T-cell (primary cell): ENCODE data around the gene TRIM47. TPM values are rescaled to one million over a fixed set of nuclear protein-coding genes. Genes with fewer than 3 reads are reported as not detected.

Source experiments
- ATAC-seq, 4 experiments: fragments of 200-7000 bp in 3 of 4; fragments of 150-1000 bp in 1 of 4; cut with Tn5 transposase; replicated peaks in 1 of 4; 1 replicate in 3 of 4; 2 replicates in 1 of 4; pipeline ENCODE4 v1.10.0; 2021; ENCODE audit warnings: moderate library complexity in 3 of 4, mild to moderate bottlenecking in 2 of 4, moderate number of reproducible peaks in 1 of 4
- CTCF ChIA-PET, 2 donors: fragments of 300-600 bp; sonication (Branson Sonifier 250); formaldehyde crosslinking; loops; one replicate each; lab custom pipeline; 2022; ENCODE audit warnings: antibody characterized with exemption in 2 of 2; lab: Charles Lee
- POLR2A ChIA-PET, 2 donors: fragments of 300-600 bp; sonication (Branson Sonifier 250); formaldehyde crosslinking; loops; one replicate each; lab custom pipeline; 2022; ENCODE audit warnings: antibody characterized with exemption in 2 of 2; lab: Charles Lee
- DNase-seq, 35 experiments: peaks; one replicate each; pipeline versions ENCODE4 v3.0.0 to v3.0.0-alpha.2; 2013 to 2023
- H3K27ac ChIP-seq: one replicate; pipeline ENCODE4 v1.5.1; 2013; ENCODE audit warnings: low read length
- H3K27me3 ChIP-seq, 2 experiments: replicated peaks in 1 of 2; 1 replicate in 1 of 2; 2 replicates in 1 of 2; pipeline versions ENCODE4 v1.6.1 to v1.7.0; 2013; ENCODE audit warnings: low read length in 1 of 2, mixed read lengths in 1 of 2; ENCODE audit not compliant: control insufficient read depth in 2 of 2, insufficient read depth in 2 of 2; ENCODE audit errors: extremely low read depth in 1 of 2
- H3K36me3 ChIP-seq, 2 donors: 1 replicate in 1 of 2; 2 replicates in 1 of 2; pipeline versions ENCODE4 v1.6.1 to v1.7.0; 2013; ENCODE audit warnings: low read length in 1 of 2; ENCODE audit not compliant: control insufficient read depth in 2 of 2, insufficient read depth in 1 of 2; ENCODE audit errors: extremely low read depth in 1 of 2
- H3K4me1 ChIP-seq, 2 experiments: 1 replicate in 1 of 2; 2 replicates in 1 of 2; pipeline versions ENCODE4 v1.6.1 to v1.7.0; 2013; ENCODE audit warnings: low read length in 2 of 2, mixed read lengths in 1 of 2; ENCODE audit not compliant: insufficient read depth in 2 of 2, control insufficient read depth in 1 of 2; ENCODE audit errors: extremely low read depth in 1 of 2
- H3K4me3 ChIP-seq, 2 donors: 1 replicate in 1 of 2; 2 replicates in 1 of 2; pipeline versions ENCODE4 v1.5.1 to v1.7.0; 2013; ENCODE audit warnings: mild to moderate bottlenecking in 2 of 2, low read length in 1 of 2, moderate library complexity in 1 of 2; ENCODE audit not compliant: control insufficient read depth in 1 of 2; ENCODE audit errors: extremely low read depth in 1 of 2
- H3K9me3 ChIP-seq: 2 replicates; pipeline ENCODE4 v1.7.0; 2013
- H3K27ac Mint-ChIP-seq, 2 donors: one replicate each; pipeline ENCODE4 v1.8.0; 2020 to 2021; ENCODE audit warnings: mild to moderate bottlenecking in 2 of 2, mixed read lengths in 2 of 2
- H3K27me3 Mint-ChIP-seq, 2 donors: one replicate each; pipeline ENCODE4 v1.8.0; 2021 to 2022; ENCODE audit warnings: mixed read lengths in 2 of 2
- H3K36me3 Mint-ChIP-seq: one replicate; pipeline ENCODE4 v1.8.0; 2021; ENCODE audit warnings: mixed read lengths
- H3K4me1 Mint-ChIP-seq, 3 donors: one replicate each; pipeline ENCODE4 v1.8.0; 2020 to 2022; ENCODE audit warnings: mixed read lengths in 3 of 3, mild to moderate bottlenecking in 1 of 3
- H3K4me3 Mint-ChIP-seq, 3 donors: one replicate each; pipeline ENCODE4 v1.8.0; 2020 to 2022; ENCODE audit warnings: mild to moderate bottlenecking in 3 of 3, mixed read lengths in 3 of 3, moderate library complexity in 3 of 3
- H3K9me3 Mint-ChIP-seq, 3 donors: one replicate each; pipeline ENCODE4 v1.8.0; 2020 to 2022; ENCODE audit warnings: mixed read lengths in 3 of 3
- WGBS: methylation state at CpG from one replicate; pipeline ENCODE4 v1.1.5; 2013; ENCODE audit warnings: missing lambda C conversion rate; ENCODE audit not compliant: insufficient coverage; 5-methylcytosine and 5-hydroxymethylcytosine counted together
- total RNA-seq, 35 experiments: library from RNA in 6 of 35; stranded (reverse) in 6 of 35; fragments of 120-200 nt in 1 of 35; gene quantifications; one replicate each; pipeline versions ENCODE4 v1.2.1 to v1.2.4 and lab custom pipeline; 2013 to 2026

Gene TRIM47
- total RNA-seq, 5 donors from 2014 or later (not counting 1 experiment from before 2014, with no cell fraction given): 2.6 to 24.6 (median 18.3) TPM

DNA sequence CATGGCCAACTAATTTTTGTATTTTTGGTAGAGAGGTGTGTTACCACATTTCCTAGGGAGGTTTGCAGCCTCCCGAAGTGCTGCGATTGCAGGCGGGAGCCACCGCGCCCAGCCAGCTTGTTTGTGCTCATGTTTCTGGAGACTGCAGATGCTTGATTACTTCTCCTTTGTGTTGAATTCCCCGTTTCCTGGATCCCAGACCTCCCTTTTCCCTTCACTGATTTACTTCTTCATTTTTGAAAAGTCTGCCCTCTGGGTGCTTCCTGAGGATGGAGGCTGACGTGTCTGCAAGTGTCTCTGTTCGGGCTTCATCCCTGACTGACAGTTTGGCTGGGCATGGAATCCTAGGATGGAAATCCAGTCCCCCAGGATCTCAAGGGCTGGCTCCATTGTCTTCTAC lies 7.0 kb upstream of the TRIM47 start:
- Mint-ChIP-seq H3K36me3 (no peaks in the 10 kb centered on the region), H3K9me3 (no peaks in the 10 kb centered on the region), H3K27ac (peak overlapping the region in 1 of 2 donors; percentile 64), H3K27me3 (no peaks in the 10 kb centered on the region), H3K4me3 (no peak overlapping the region), H3K4me1 (peaks cover 0 to 13% (median 9%) of the 10 kb centered on the region in 3 donors)
- WGBS: 69% methylated on average over 5 of the region's 8 CpGs
- Histone ChIP-seq H3K9me3 (no peaks in the 10 kb centered on the region), H3K4me3 (no peak overlapping the region), H3K36me3 (peaks cover 3% of the 10 kb centered on the region in 2 donors), H3K27ac (no peak overlapping the region), H3K4me1 (peaks cover 0 to 13% of the 10 kb centered on the region in 2 experiments), H3K27me3 (peaks cover 0 to 6% of the 10 kb centered on the region in 2 experiments)
- DNase-seq: no peak
- ATAC-seq: no peak
- POLR2A ChIA-PET: no interaction called here
- CTCF ChIA-PET: no interaction called here

- Histone ChIP-seq H3K9me3 (no peaks in the 10 kb centered on the region), H3K4me1 (peaks cover 4 to 29% of the 10 kb centered on the region in 2 experiments), H3K4me3 (no peak overlapping the region), H3K27ac (no peak overlapping the region), H3K27me3 (peaks cover 2 to 24% of the 10 kb centered on the region in 2 experiments), H3K36me3 (peaks cover 0 to 3% of the 10 kb centered on the region in 2 donors)
- peak in 3 of 35 experiments; percentile 19 to 39 (median 38) for DNase-seq
- ChIA-PET POLR2A (no interaction called here), CTCF (interaction anchor here in 1 of 2 donors (0.7 to 1.3 kb wide), 4 partner anchors 14 to 59 kb away, joined by 3 to 6 read pairs (median 4); partner anchors contain the start of genes FBF1 and WBP2)
- ATAC-seq: no peak
- peak overlapping the region in 1 of 3 donors; percentile 7 for H3K4me3 Mint-ChIP-seq
- H3K9me3 Mint-ChIP-seq: no peaks in the 10 kb centered on the region
- 82% methylated on average over 9 of the region's 15 CpGs for WGBS
- H3K27me3 Mint-ChIP-seq: peaks cover 0 to 4% of the 10 kb centered on the region in 2 donors
- peaks cover 12 to 26% (median 17%) of the 10 kb centered on the region in 3 donors for H3K4me1 Mint-ChIP-seq
- no peaks in the 10 kb centered on the region for H3K36me3 Mint-ChIP-seq
- H3K27ac Mint-ChIP-seq: peak overlapping the region; percentile 27 to 74
Observed at GRCh38 chr17:75881678-75882454, 3.5 kb upstream of the TRIM47 start.

DNA sequence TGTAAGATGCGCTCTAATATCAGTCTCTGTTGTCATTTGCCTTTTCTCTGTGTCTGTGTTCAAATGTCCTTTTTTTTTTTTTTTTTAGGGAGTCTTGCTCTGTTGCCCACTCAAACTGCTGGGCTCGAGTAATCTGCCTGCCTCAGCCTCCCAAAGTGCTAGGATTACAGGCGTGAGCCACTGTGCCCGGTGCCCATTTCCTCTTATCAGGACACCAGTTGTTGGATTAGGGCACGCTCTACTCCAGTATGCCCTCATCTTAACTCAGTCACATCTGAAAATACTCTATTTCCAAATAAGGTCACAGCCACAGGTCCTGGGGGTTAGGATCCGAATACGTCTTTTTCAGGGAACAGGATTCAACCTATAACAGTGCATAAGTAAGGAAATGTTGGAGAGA lies 1.9 kb upstream of the TRIM47 start:
- Mint-ChIP-seq H3K9me3 (no peaks in the 10 kb centered on the region), H3K36me3 (no peaks in the 10 kb centered on the region), H3K4me3 (peak overlapping the region in 2 of 3 donors; percentile 13 to 32), H3K27ac (no peak overlapping the region), H3K27me3 (peaks cover 0 to 4% of the 10 kb centered on the region in 2 donors), H3K4me1 (peaks cover 28 to 42% (median 30%) of the 10 kb centered on the region in 3 donors)
- H3K36me3 ChIP-seq: no peaks in the 10 kb centered on the region
- H3K4me3 ChIP-seq: no peak overlapping the region
- POLR2A ChIA-PET: no interaction called here
- peaks cover 11 to 45% of the 10 kb centered on the region in 2 experiments for H3K4me1 ChIP-seq
- ATAC-seq (no peak), DNase-seq (no peak)
- CTCF ChIA-PET: interaction anchor here in 1 of 2 donors (0.5 kb wide), 1 partner anchor 93 kb away, joined by 3 read pairs; no protein-coding TSS in a partner anchor
- peaks cover 2 to 27% of the 10 kb centered on the region in 2 experiments for H3K27me3 ChIP-seq
- no peak overlapping the region for H3K27ac ChIP-seq
- H3K9me3 ChIP-seq: no peaks in the 10 kb centered on the region
- WGBS: 75% methylated on average over 2 of the region's 7 CpGs

DNA sequence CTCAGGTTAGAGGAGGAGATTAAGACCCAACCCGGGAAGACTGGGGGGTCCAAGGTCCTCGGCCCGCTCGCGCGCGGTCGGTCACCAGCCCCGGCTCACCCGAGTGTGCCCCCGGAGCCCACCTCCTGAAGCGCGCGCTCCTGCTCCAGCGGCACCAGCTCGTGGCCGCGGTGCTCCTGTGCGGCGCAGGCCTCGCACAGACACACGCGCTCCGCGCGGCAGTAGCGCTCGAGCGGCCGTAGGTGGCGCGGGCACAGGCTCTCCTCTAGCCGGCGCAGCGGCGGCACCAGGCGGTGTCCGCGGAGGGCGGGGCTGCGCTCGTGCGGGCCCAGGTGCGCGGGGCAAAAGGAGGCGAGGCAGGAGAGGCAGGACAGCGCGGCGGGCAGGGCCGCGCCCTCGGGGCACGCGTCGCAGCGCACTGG lies 618 bp downstream of the TRIM47 start:
- Histone ChIP-seq H3K36me3 (no peaks in the 10 kb centered on the region), H3K27me3 (peaks cover 2 to 27% of the 10 kb centered on the region in 2 experiments), H3K4me1 (peaks cover 17 to 64% of the 10 kb centered on the region in 2 experiments), H3K27ac (peak overlapping the region; percentile 79), H3K4me3 (peak overlapping the region; percentile 29 to 67), H3K9me3 (no peaks in the 10 kb centered on the region)
- Mint-ChIP-seq H3K27me3 (peaks cover 0 to 4% of the 10 kb centered on the region in 2 donors), H3K4me3 (peak overlapping the region; percentile 78 to 88 (median 85)), H3K27ac (peak overlapping the region; percentile 90 to 94), H3K4me1 (peaks cover 39 to 56% (median 41%) of the 10 kb centered on the region in 3 donors), H3K36me3 (no peaks in the 10 kb centered on the region), H3K9me3 (no peaks in the 10 kb centered on the region)
- ChIA-PET CTCF (interaction anchor here (0.5 to 2.8 kb wide), 4 partner anchors 13 to 608 kb away, joined by 4 to 33 read pairs (median 6); partner anchors contain the start of genes TRIM65 (in 1 of the 2) and WBP2 (in 1 of the 2)), POLR2A (no interaction called here)
- WGBS: under 1% methylated on average over 56 of the region's 56 CpGs
- DNase-seq (peak; percentile 35 to 83 (median 59)), ATAC-seq (peak; percentile 73 to 79 (median 76))

GRCh38 chr17:75876938-75877751 lies 1.2 kb downstream of the TRIM47 start:
- peaks cover 0 to 4% of the 10 kb centered on the region in 2 donors for H3K27me3 Mint-ChIP-seq
- Histone ChIP-seq H3K27me3 (peaks cover 2 to 27% of the 10 kb centered on the region in 2 experiments), H3K9me3 (no peaks in the 10 kb centered on the region), H3K4me3 (peak overlapping the region; percentile 57 to 67), H3K4me1 (peaks cover 22 to 67% of the 10 kb centered on the region in 2 experiments), H3K27ac (peak overlapping the region; percentile 79), H3K36me3 (no peaks in the 10 kb centered on the region)
- no peaks in the 10 kb centered on the region for H3K36me3 Mint-ChIP-seq
- peak overlapping the region; percentile 90 to 94 for H3K27ac Mint-ChIP-seq
- H3K4me1 Mint-ChIP-seq: peaks cover 42 to 57% (median 46%) of the 10 kb centered on the region in 3 donors
- DNase-seq: peak in 3 of 35 experiments; percentile 26 to 38 (median 33)
- ChIA-PET POLR2A (interaction anchor here in 1 of 2 donors (0.7 kb wide), 1 partner anchor 864 kb away, joined by 3 read pairs; no protein-coding TSS in a partner anchor), CTCF (interaction anchor here (0.5 to 2.8 kb wide), 4 partner anchors 12 to 608 kb away, joined by 4 to 33 read pairs (median 6); partner anchors contain the start of genes TRIM65 (in 1 of the 2) and WBP2 (in 1 of the 2))
- H3K4me3 Mint-ChIP-seq: peak overlapping the region; percentile 78 to 88 (median 85)
- peak in 3 of 4 experiments; percentile 9 to 16 (median 15) for ATAC-seq
- no peaks in the 10 kb centered on the region for H3K9me3 Mint-ChIP-seq
- 16% methylated on average over 33 of the region's 41 CpGs for WGBS
